ENCODE measurements around the gene CHGA. TPM values are rescaled to one million over a fixed set of nuclear protein-coding genes. Genes with fewer than 3 reads are reported as not detected.
A peak's percentile ranks its signal among the peaks of the same experiment; 100 is the strongest.

Gene CHGA
- total RNA-seq, 1 donor from 2014 or later, result not detected

DNA sequence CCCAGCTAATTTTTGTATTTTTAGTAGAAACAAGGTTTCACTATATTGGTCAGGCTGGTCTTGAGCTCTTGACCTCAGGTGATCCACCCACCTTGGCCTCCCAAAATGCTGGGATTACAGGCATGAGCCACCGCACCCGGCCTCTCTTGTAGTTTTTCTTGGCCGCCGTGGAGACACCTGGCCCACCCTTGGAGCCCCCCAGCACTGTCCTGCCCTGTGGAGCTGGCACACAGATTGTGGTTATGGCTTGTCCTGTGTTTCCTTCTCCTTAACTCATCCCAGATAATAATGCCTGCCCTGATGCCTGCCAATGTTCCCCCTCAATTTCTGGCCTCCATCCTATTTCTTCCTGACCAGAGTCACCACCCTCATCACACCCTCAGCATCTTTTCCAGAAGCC is 57.9 kb downstream of the CHGA start:
- TF ChIP-seq, protein P1, sequence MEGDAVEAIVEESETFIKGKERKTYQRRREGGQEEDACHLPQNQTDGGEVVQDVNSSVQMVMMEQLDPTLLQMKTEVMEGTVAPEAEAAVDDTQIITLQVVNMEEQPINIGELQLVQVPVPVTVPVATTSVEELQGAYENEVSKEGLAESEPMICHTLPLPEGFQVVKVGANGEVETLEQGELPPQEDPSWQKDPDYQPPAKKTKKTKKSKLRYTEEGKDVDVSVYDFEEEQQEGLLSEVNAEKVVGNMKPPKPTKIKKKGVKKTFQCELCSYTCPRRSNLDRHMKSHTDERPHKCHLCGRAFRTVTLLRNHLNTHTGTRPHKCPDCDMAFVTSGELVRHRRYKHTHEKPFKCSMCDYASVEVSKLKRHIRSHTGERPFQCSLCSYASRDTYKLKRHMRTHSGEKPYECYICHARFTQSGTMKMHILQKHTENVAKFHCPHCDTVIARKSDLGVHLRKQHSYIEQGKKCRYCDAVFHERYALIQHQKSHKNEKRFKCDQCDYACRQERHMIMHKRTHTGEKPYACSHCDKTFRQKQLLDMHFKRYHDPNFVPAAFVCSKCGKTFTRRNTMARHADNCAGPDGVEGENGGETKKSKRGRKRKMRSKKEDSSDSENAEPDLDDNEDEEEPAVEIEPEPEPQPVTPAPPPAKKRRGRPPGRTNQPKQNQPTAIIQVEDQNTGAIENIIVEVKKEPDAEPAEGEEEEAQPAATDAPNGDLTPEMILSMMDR (IDR thresholded peaks at IDR 0.05), result no peak
- Mint-ChIP-seq H3K4me3 (ENCODE audit: unreplicated experiment) (no peak overlapping the region), H3K27me3 (ENCODE audit: low read depth) (no peaks in the 10 kb centered on the region), H3K27ac (ENCODE audit: unreplicated experiment) (no peak overlapping the region), H3K36me3 (ENCODE audit: low read depth) (peaks cover 18% of the 10 kb centered on the region), H3K9me3 (ENCODE audit: low read depth) (peaks cover 14% of the 10 kb centered on the region), H3K4me1 (ENCODE audit: low read depth) (peaks cover 15% of the 10 kb centered on the region)
- peak; percentile 67 for DNase-seq (ENCODE audit: low spot score)

DNA sequence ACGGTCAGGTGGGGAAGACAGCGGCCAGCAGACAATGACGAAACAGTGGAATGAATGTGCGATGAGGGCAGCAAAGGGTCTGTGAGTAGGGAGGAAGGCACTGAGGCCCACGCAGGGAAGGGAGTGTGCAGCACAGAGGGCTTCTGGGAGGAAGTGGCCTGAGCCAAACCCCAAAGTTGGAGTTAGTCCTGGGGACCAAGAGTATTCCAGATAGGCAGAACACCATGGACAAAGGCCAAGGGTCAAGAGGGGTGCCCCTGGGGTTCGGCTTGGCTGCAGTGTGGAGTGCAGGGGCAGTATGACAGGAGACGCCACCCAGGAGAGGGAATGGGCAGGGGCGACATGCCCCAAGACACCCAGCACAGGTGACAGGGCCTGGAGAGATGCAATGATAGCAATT is 58.8 kb downstream of the CHGA start:
- Mint-ChIP-seq H3K27me3 (ENCODE audit: low read depth) (no peaks in the 10 kb centered on the region), H3K36me3 (ENCODE audit: low read depth) (peaks cover 16% of the 10 kb centered on the region), H3K4me1 (ENCODE audit: low read depth) (peaks cover 24% of the 10 kb centered on the region), H3K27ac (ENCODE audit: unreplicated experiment) (no peak overlapping the region), H3K9me3 (ENCODE audit: low read depth) (peaks cover 7% of the 10 kb centered on the region), H3K4me3 (ENCODE audit: unreplicated experiment) (no peak overlapping the region)
- DNase-seq (ENCODE audit: low spot score), result peak; percentile 63
- TF ChIP-seq, protein P1 (IDR thresholded peaks at IDR 0.05), result no peak

DNA sequence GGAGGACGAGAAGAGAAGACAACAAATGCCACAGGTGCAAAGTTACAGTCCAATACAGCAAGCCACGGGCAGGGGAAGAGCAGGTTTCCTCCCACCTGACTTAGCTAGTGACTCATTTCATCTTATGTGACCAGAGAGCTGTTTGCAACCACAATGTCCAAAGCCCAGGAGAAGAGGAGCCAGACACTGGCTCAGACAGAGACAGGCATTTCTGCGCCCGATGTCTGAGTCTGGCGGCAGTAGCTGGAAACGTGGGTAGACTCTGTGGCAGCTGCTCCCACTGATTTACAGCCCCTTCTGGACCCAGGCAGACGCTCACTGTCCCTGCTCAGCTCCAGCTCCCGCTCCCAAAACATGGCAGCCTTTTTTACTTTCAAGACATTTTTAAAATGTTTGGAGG is 60.0 kb downstream of the CHGA start:
- peaks cover 32% of the 10 kb centered on the region for H3K4me1 Mint-ChIP-seq (ENCODE audit: low read depth)
- H3K9me3 Mint-ChIP-seq (ENCODE audit: low read depth), result peaks cover 7% of the 10 kb centered on the region
- no peak overlapping the region for H3K27ac Mint-ChIP-seq (ENCODE audit: unreplicated experiment)
- TF ChIP-seq, protein P1 (IDR thresholded peaks at IDR 0.05), result no peak
- no peaks in the 10 kb centered on the region for H3K27me3 Mint-ChIP-seq (ENCODE audit: low read depth)
- H3K4me3 Mint-ChIP-seq (ENCODE audit: unreplicated experiment), result no peak overlapping the region
- peaks cover 10% of the 10 kb centered on the region for H3K36me3 Mint-ChIP-seq (ENCODE audit: low read depth)
- DNase-seq (ENCODE audit: low spot score), result peak; percentile 35

DNA sequence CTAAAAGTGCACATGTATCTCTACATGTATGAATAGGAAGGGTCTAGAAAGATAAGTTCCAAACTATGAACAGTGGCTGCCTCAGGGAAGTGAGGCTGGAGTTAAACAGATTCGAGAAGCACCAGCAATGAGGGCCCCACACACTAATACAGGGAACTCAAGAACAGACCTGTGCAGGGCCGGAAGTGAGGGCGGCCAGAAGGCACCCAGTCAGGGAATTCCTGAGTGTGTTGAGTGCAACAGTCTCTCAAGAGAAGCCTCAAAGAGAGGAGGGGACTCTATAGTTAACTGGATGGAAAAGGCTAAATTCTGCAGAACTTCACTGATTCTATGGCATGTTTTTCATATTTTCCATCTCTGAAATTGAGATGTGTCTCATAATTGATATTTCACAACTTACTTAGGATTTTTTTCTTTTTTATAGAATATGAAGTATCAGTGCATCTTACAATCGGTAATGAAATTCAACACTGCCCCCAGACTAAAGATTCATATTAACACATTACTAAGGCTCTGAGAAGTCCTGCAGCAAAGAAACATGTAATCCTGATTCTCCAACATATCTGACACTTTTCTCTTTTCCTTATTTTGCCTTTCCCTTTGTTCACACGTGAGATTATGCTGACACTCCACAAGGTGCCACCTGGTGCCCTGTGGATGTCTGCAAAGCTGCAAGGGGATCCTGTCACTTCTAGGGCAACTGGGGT is 61.3 kb downstream of the CHGA start:
- H3K27ac Mint-ChIP-seq (ENCODE audit: unreplicated experiment), result no peak overlapping the region
- no peak overlapping the region for H3K4me3 Mint-ChIP-seq (ENCODE audit: unreplicated experiment)
- TF ChIP-seq, protein P1 (IDR thresholded peaks at IDR 0.05), result no peak
- peaks cover 4% of the 10 kb centered on the region for H3K9me3 Mint-ChIP-seq (ENCODE audit: low read depth)
- H3K36me3 Mint-ChIP-seq (ENCODE audit: low read depth), result peaks cover 6% of the 10 kb centered on the region
- no peaks in the 10 kb centered on the region for H3K27me3 Mint-ChIP-seq (ENCODE audit: low read depth)
- DNase-seq (ENCODE audit: low spot score), result peak; percentile 21
- peaks cover 37% of the 10 kb centered on the region for H3K4me1 Mint-ChIP-seq (ENCODE audit: low read depth)

Other genes starting within 250 kb of the CHGA start
- gene LGMN, start 174.5 kb upstream of the CHGA start, total RNA-seq, result 72.2 to 134 TPM (median 130 TPM) in 3 replicates
- 51.9 to 60.8 TPM (median 52.9 TPM) in 3 replicates for gene GOLGA5, start 128.8 kb upstream of the CHGA start, total RNA-seq
- 27.7 to 31.2 TPM (median 28.2 TPM) in 3 replicates for gene ITPK1, start 192.8 kb downstream of the CHGA start, total RNA-seq